GM19035 (cell line): ENCODE results near the gene ATOH7.
"Not testable (repeated sequence)": the region's sequence is repeated elsewhere in the genome, so short reads cannot be mapped to it uniquely, and the experiment has no call there.

Source experiments
- ATAC-seq: cut with Tn5 transposase; IDR thresholded peaks from one replicate; pipeline ENCODE4 v1.9.1; 2021; ENCODE audit not compliant: unreplicated experiment

The ATOH7 gene

DNA sequence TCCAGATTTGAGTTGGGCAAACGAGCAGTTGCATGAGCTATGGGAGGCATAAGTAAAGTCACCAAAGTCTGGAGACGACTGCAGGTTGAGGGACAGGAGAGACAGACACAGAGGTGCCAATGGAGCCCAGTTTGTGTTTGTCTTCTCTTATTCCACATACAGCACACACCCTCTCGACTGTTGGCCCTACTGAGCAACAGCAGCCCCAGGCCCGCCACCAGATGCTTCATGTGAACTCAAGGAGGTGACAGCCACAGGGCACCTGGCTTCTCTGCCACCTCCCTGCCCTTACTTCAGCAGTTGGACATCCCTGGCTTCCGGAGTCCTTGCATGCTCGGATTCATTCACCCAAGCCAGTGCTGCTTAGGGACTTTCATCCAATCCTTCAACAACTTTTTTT is 6.5 kb upstream of the ATOH7 start:
- no peak for ATAC-seq

DNA sequence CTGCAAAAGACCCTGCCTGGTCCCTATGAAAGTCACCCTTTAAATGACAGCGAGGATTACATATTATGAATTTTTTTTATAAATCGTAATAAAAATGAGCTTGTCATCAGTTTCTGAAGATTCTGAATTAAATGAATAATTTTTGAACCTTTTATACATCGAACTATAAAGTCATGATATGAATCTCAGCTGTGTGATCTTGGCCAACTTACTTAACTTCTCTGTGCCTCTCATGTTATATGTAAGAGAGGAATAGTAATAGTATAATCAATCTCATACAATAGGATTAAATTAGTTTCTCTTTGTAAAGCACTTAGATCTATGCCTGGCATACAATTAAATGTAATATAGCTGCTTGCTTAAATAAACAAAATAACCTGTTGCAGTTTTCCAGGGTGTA is 5.3 kb upstream of the ATOH7 start:
- no peak for ATAC-seq

DNA sequence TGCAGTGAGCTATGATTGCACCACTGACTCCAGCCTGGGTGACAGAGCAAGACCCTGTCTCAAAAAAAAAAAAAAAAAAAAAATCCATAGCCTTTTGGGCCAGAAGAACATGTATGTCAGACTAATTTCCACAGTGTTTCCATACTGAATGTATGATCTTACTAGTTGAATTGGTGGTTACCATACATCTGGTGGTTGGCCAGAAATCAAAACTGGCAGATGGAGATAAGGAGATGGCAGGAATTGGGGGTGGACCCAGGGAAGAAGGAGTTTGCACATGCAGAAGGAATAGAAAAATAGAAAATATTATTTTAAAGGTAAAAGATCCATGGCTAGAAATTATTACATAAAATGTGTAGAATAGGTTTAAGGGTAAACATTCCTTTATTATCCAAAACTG is 3.7 kb upstream of the ATOH7 start:
- ATAC-seq = no peak

DNA sequence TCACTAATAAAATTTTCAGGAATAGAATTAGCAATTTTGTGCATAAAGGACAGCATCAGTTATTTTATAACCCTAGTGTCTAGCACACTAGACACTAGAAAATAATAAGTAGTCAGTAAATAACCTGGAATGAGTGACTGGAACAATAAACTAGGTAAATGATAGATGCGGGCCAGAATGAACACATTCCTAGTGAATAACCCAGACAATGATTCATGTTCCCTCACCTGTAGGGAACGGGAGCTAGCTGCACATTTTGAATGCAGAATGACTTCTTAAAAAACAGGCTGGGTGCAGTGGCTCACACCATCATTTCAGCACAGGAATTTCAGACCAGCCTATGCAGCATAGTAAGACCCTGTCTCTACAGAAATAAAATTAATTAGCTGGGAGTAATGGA is 3.2 kb upstream of the ATOH7 start:
- ATAC-seq = no peak

DNA sequence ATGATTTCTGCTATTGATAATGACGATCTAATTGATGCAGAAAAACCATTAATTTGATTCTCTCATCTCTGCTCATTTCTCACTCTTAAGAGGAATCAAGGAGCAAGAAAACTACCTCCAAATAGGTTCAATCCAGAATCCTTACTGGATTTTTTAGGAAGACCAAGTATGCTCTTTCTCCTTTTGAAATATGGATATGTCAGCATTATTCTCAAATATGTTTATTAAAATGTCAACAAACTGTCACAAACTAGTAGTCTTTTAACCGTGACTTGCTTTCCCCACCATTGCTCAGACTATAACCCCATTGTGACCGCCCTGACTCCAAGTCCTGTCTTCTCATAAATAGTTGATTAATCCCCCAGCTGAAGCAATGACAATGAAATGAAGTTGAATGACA is 1.1 kb upstream of the ATOH7 start:
- no peak for ATAC-seq

DNA sequence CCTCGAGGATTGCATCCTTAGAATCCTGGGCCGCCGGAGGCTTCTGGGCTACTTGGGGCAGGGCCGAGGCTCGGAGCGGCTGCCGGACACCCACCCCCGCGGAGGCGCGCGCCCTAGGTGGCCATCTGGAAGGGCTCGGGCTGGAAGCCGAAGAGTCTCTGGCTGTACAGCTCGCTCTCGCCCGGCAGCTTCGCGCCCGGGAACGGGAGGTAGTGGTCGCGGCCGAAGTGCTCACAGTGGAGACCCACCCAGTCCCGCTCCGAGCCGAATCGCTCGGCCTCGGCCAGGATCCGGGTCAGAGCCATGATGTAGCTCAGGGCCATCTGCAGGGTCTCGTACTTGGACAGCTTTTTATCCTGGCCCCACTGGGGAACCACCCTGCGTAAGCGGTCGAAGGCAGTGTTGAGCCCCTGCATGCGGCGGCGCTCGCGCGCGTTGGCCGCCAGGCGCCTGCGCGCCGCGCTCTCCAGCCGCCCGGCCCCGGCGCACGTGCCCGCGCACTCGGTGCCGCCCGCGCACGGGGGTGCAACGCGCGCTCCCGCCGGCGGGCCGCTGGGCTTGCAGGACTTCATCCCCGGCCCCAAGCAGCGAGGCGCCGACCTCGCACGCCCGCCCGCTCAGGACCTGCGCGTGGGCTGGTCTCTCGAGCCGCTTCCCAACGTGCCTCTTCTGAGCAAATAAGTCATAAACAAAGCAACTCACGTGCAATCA is 652 bp downstream of the ATOH7 start:
- peak; percentile 92 for ATAC-seq

DNA sequence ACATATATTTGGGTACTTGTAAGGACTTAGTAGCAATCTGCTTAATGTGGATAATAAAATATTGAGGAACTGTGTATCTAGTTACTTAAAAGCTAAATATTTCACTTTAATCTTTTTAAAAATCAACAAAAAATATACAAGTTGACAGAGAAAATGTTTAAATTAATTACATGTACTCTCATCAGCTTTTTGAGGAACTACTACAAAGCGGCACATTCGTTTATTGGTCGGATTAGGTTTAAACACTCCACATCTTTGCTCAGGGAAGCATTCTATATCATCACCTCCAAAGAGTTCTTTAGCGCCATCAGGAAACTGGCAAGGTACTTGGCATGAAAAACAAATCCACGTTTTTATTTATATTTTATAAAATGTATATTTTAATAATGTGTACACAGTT is 1.6 kb downstream of the ATOH7 start:
- no peak for ATAC-seq

DNA sequence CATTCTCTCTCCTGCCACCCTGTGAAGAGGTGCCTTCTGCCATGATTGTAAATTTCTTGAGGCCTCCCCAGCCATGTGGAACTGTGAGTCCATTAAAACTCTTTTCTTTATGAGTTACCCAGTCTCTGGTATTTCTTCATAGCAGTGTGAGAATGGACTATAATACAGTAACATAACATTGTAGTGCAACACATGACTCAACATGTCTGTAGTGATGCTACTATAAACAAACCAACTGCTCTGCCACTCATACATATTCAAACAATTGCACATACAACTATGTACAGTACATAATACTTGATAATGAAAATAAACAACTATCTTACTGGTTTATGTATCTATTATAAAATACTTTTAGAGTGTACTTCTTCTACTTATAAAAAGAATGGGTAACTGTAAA is 7.1 kb downstream of the ATOH7 start:
- ATAC-seq = no peak

DNA sequence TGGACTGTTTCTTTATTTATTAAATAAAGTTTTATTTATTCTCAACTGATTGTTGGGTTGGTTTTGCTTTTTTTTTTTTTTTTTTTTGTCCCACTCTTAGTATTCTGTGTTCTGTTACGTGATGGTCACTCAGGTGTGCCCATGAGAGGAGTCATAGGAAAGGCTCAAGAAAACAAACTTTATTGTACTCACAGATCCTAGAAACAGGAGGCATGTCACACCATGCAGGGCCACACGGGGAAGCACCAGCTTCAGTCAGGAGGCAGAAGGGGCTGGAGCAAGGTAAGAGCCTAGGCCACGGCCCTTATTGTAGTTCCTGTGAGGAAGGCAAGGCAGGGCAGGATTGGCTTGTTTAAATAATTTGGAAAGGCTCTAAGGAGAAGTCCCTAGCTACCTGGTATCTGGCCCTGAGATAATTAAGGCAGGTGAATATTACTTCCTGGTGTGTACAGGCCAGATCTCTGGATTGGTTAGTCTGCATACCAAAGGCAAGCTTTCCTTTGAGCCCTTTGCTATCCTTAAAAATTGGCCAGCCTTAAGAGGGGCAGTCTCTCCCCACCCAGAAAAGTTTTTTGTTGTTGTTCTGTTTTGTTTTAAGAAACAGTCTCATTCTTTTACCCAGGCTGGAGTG is 8.3 kb downstream of the ATOH7 start:
- no peak for ATAC-seq

DNA sequence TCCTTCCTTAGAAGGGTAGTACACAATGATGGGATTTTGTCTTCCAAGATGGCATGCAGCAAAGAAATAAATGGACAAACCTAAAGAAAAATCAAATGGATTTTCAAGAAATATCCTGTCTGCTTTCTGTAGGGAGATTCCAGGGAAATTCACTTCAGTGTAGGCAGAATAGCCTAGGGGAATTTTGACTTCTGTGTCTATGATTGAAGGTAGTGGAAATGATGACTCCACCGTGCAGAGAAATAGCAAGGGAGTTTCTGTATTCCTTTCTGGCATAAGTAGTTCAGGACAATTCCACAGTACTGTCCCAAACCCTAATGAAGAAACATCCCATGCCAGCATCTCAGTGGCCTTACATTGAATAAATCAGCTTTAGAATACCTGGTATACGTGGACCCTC is 9.5 kb downstream of the ATOH7 start:
- no peak for ATAC-seq

DNA sequence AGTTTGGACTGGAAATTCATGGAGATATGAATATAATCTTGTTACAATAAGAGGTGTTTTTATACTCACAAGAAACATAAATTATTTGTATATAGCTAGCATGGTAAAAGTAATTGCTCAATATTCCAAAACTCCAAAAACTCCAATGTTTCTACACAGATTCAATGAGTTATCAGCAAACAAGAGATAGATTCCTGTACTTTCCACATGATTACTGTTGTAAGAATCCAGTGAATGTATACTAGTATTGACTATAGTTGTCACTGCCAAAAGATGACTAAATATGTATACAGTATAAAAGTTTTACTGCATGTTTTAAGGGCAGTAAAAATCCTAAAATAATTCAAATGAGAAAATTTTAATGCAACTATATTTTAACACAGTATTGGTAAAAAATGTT is 10.7 kb downstream of the ATOH7 start:
- no peak for ATAC-seq

DNA sequence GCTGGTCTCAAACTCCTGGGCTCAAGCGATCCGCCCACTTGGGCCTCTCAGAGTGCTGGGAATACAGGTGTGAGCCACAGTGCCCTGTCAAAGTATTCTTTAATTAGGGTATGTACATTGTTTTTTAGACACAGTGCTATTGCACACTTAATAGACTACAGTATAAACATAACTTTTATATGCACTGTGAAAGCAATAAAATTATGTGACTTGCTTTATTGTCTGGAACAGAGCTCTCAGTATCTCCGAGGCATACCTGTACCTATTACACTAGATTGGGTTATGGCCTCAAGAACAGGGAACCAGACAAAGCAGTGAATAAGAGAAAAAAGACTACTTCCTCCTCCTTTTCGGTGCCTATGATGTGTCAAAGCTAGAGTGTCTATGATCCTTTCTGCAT is 13.1 kb downstream of the ATOH7 start:
- no peak for ATAC-seq

DNA sequence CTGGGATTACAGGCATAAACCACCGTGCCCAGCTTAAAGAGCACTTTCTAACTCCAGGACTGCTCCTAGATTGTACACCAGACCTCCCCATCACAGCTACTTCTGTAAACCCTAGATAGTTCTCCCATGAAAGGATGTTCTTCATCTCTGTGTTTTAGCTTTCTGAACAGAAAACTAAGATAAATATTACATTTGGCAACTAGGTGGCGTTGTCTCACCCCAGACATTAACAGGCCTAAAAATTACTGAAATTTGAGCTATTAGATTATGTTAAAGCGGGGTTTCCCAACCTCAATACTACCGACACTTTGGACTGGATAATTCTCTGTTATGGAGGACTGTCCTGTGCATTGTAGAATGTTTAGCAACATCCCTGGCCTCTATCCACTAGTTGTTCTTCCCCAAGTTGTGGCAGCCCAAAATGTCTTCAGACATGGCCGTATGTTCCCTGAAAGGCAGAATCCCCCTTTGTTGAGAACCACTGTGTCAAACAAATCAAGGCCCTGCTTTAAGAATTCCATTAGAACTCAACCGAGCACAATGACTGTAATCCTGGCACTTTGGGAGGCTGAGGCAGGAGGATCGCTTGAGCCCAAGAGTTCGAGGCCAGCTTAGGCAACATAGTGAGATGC is 19.1 kb downstream of the ATOH7 start:
- no peak for ATAC-seq

DNA sequence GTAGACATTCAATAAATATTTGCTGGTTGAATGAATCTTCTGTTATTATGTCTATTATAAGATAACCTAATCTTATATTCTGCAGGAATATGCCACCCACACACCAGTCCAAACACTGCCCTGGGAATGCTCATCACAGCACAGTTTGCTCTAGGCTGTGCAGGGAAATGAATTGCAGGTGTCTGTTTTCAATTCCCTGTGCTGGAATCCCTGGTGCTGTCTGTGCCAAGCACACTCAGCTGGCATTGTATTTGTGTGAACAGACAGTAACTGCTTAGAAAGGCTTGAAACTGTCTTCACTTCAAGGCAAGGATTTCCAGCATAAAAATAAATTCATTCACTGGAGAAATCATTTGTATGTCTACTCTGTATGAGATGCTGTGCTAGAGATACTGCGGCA is 20.2 kb downstream of the ATOH7 start:
- no peak for ATAC-seq

DNA sequence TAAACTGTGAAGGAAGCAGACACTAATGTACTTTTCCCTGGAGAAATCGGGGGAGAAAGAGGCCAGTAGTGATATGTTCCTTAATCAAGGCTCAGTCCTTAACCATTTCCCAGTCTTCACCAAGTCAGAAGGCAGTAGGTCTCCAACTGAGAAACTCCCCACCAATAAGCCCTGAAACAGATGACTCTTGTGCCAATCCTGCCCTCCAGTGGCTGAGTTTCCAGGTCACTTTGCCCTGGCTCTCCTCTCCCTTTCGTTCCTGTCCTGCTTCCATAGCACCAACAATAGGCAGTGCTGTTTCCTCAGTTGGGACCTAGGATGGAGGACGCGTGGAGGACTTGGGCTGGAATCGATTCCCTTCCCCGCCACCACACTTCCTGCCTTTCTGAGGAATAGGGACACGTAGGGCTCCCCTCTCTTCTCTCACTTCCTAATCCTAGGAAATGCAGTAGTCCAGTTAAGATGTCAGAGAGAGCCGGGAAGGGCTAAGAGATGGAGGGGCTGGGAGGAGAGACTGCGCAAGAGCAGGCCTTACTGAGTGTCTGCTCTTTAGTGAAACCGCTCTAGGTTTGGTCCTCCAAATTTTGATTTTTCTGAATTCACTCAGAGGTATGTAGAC is 23.4 kb downstream of the ATOH7 start:
- no peak for ATAC-seq

DNA sequence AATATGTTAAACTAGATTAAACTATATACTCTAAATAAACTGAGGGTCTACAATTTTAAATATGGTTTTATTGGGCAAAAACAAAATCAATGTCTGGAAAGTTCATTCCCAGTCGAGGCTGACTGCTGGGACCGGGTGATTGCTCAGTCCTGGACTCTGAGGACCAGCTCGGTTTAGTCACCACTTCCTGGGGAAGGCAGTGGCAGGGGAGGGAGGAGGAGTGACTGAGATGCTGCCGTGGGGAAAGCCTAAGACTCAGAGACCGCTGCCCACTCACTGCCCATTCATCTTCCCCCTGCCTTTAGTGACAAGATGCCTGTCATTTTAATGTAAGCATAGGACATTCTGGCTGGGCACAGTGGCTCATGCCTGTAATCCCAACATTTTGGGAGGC is 29.0 kb downstream of the ATOH7 start:
- ATAC-seq = no peak

DNA sequence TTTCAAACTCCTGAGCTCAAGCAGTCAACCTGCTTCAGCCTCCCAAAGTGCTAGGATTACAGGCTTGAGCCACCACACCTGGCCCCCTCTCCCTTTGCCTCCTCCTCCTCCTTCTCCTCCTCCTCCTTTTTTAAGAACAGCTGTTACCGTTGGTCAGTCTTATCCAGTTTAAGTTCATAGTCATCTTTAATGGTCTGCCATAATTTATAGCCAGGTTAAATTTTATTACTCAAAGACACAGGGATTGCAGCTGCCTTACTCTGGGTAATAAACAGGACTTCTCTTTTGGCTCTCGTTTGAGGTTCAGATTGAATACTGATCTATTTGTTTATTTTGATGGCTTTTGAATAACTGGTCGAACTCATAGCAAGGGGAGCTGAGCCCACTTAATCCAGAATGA is 35.2 kb downstream of the ATOH7 start:
- ATAC-seq = no peak

DNA sequence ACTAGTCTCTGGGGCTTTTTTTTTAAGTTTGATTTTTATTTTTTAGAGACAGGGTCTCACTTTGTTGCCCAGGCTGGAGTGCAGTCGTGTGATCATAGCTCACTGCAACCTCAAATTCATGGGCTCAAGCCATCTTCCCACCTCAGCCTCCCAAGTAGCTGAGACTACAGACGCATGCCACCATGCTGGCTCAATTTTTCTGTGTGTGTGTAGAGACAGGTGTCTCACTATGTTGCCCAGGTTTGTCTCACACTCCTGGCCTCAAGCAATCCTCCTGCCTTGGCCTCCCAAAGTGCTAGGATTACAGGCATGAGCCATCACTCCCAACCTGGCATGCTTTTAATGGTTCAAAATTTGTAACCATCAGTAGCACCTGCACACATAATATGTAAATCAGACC is 36.1 kb downstream of the ATOH7 start:
- ATAC-seq = not testable (repeated sequence)

DNA sequence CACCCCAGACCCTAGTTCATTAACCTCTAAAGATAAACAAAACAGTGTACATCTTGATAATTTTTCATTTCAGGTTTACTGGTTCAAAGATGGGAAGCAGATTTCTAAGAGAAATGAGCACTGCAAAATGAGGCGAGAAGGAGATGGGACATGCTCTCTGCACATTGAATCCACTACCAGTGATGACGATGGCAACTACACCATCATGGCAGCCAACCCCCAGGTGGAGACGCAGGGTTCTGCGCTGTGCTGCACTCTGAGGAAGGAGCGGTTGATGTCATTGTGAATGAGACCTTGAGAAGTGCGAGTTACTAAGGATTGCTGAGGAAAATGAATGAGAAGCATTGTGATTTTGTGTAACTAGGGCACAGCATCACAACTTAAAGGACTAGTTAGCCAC is 37.6 kb downstream of the ATOH7 start:
- ATAC-seq = no peak

DNA sequence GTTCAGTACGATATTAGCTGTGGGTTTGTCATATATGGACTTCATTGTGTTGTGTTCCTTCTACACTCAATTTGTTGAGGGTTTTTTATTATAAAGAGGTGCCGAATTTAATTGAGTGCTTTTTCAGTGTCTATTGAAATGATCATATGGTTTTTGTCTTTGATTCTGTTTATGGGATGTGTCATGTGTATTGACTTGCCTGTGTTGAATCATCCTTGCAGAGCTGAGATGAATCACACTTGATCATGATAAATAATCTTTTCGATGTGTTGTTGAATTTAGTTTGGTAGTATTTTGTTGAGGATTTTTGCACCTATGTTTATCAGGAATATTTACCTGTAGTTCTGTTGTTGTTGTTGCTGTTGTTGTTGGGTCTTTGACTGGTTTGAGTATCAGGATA is 39.8 kb downstream of the ATOH7 start:
- ATAC-seq = no peak

DNA sequence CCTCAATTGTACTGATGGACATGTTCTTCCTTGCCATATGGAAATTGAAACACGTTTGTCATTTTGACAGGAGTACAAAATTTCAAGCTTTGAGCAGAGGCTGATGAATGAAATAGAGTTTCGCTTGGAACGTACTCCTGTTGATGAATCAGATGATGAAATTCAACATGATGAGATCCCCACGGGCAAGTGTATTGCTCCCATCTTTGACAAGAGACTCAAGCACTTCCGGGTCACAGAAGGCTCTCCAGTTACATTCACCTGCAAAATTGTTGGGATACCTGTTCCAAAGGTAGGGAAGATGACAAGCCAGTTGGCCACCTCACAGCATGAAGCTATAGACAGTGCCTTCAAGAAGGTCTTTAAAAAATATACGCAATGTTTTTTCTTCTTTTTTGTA is 43.1 kb downstream of the ATOH7 start:
- ATAC-seq = no peak

DNA sequence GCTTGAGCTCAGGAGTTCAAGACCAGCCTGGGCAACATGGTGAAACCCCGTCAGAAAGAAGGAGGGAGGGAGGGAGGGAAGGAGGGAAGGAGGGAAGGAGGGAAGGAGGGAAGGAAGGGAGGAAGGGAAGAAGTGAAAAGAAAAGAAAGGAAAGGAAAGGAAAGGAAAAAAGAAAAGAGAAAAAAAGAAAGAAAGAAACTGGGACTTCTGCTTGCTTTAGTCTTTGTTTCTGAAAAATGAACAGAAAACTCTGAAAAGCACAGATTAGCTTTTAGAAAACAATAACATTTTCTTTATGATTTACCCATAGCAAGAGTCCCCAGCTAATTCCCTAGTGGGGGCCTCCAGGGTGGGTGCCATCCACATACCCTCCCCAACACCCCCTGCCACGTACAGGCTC is 46.8 kb downstream of the ATOH7 start:
- no peak for ATAC-seq
